Measurements from ENCODE around the gene BMP4. TPM values are rescaled to one million over a fixed set of nuclear protein-coding genes. Genes with fewer than 3 reads are reported as not detected.

BMP4 gene
- total RNA-seq, 1 experiment from 2014 or later = 71.5 TPM

- DNase-seq (ENCODE audit: low read depth) = no peak
Measured at GRCh38 chr14:53946404-53947093, 10.1 kb downstream of the BMP4 start.

DNA sequence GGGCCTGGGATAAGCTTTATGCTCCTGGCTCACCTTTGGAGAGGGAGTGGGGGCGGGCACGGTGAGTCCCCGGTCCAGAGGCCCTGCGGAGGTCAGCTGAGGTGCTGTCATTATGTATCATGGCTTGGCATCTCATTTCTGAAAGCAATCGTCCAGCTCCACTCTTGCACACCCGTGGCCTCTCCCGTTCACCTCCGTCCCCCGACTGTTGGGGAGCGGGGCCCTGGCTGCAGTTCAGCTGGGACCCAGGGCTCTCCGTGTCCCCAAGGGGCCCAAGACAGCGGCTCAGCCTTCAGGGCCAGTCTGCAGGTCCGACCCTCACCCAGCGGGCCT is 10.6 kb downstream of the BMP4 start:
- DNase-seq (ENCODE audit: low read depth) = no peak

- DNase-seq (ENCODE audit: low read depth) = no peak
Measured at GRCh38 chr14:53943751-53944083, 12.9 kb downstream of the BMP4 start.

DNA sequence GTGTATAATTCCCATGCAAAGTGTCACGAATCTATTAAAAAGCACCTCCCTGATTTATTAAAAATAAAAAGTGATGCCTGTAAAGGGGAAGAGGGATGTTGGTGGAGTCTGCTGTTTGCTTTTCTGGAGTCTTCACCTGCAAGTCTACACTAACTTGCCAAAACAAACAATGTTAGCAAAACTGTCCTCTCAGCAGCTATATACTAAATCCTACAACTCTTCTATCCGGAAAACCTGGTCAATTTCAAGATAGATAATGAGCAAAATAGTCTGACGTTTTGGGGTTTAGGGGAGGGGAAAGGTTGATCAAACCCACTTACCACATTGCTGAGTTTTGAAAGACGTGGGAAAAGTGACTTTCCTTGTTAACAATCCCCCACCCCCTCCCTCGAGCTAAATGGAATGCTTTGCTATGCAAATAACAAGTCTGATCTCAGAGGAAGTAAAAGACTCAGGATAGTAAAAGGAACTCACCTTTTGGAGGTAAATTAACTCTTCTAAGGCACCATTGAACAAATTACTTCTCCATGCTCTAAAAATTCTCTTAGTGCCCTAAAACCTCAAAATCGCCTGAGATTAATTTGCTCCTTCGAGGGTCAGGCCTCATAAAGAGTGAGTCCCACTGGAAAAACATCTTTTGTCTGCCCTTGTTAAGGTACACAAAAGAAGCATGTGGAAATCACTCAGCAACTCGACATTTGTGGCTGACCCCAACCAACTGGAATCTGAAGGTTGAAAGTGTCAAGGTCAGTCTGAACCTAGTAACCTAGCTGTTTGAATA is 13.5 kb downstream of the BMP4 start:
- DNase-seq (ENCODE audit: low read depth) = no peak

GRCh38 chr14:53938136-53938837 is 18.3 kb downstream of the BMP4 start:
- DNase-seq (ENCODE audit: low read depth) = peak; percentile 38

GRCh38 chr14:53934778-53935414 is 21.7 kb downstream of the BMP4 start:
- no peak for DNase-seq (ENCODE audit: low read depth)

- no peak for DNase-seq (ENCODE audit: low read depth)
Measured at GRCh38 chr14:53932966-53933365, 23.7 kb downstream of the BMP4 start.

GRCh38 chr14:53929871-53930715 is 26.5 kb downstream of the BMP4 start:
- DNase-seq (ENCODE audit: low read depth) = peak; percentile 29

DNA sequence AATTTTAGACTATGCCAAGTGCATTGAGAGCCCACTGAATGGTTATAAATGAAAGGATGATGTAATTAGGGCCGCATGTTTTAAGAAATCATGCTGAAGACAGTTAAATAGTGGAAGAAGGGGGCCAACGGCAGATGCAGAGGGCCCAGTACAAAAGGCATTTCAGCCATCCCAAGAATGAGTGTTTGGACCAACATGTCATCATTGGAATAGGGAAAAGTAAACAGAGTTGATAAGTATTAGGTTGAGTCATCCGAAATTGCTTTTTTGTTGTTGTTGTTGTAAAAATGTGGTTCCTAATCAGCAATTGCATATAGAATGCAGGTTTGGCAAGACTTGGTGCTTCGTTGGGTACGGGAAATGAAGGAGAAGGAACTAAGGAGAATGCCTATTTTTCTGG is 29.5 kb downstream of the BMP4 start:
- DNase-seq (ENCODE audit: low read depth) = peak; percentile 53

DNA sequence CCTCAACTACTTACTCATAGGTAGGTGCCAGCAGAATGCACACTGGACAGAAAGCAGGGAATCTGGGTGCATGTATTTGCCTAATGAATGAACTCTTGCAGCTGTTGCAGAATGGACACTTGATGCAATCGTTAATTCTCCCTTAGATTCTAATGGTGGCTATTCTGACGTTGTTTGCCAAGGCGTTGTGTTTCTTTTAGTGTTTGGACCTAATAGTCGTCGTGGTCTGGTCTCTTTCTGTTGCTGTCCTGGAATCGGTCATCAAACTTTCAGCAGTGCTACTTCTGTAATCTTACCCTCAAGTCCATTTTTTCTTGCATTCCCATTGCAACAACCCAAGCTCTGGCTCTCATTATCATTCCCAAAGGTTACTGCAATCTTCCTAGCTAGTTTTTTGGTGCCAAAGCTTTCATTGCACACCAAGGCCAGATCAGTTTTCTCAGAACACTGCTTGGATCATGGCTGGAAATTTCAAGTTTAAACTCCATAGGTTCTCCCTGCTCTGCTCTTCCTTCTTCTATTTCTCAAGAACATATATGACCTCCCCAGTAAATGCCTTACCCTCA is 31.3 kb downstream of the BMP4 start:
- DNase-seq (ENCODE audit: low read depth) = no peak

DNA sequence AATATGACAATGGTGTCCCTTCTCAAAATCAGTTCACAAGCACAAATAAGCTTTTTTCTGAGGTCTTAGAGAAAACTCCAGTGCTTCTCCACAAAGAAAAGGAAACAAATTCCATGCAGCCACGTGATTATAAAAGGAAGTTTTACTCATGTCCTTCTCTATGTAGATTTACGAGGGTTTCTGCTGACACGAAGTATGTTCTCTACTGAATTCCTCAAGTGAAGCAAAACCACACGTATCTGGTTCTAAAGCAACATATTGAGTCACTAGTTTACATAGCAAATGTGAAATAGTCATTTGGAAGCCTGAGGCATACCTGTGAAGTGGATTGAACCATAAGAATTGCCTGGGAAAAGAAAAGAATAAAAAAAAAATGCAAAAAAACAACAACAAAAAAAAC is 31.9 kb downstream of the BMP4 start:
- DNase-seq (ENCODE audit: low read depth) = peak; percentile 97

GRCh38 chr14:53921027-53921426 is 35.6 kb downstream of the BMP4 start:
- DNase-seq (ENCODE audit: low read depth) = no peak

GRCh38 chr14:53916239-53916638 is 40.4 kb downstream of the BMP4 start:
- DNase-seq (ENCODE audit: low read depth) = no peak

GRCh38 chr14:53915364-53916014 is 41.1 kb downstream of the BMP4 start:
- DNase-seq (ENCODE audit: low read depth) = no peak

GRCh38 chr14:53912021-53912420 is 44.6 kb downstream of the BMP4 start:
- DNase-seq (ENCODE audit: low read depth) = no peak

DNA sequence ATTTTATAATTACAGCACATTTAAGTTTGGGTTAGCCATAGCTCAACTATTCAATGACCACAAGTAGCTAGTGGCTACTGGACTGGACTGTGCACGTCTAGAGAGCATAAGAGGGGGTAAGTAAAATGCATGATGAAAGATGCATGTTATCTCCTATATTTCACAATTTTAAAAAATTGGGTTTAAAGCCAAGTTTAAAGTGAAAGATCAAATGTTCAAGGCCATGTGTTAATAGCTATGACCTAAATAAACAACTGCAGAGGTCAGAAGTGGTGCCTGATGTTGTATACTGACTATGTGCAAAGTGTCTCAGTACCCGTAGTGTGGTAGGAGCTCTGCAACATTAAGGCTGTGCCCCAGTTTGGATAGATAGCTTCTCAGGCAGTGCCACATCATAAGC is 48.2 kb downstream of the BMP4 start:
- DNase-seq (ENCODE audit: low read depth) = no peak

DNA sequence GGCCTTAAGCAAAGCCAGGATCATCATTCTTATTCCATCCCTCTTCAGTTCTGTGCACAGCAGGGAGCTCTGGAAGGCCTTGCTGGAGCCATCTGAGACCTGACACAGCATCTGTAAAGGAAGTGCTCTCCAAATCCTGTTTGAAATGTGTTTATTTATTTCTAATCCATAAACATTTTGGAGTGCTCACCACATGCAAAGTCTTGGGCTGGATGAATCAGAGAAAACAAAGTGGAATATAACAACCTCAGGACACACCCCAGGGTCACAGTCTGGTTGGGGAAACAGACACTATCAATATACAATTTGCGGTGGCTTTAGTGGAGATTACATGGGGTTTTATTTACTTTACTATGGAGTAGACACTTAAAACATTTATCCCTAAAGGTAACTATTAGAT is 54.3 kb downstream of the BMP4 start:
- DNase-seq (ENCODE audit: low read depth) = peak; percentile 58

DNA sequence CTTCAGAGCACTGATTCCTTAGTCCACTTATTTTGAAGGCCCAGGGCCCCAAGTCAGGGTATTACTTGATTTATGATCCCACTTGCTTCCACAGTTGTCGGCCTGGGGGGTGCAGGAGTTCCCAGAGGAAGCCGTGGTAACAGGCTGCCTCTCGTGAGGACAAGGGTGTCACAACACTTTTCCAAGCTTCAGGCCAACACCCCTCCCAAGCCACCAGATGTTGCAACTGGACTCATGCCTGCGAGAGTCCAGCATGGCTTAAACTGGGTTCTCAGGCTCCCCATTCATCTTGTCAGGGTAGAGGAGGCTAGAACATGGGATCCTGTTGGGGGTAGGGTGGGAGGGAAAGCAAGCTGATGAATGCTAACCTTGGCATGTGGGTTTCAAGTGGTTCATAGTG is 56.1 kb downstream of the BMP4 start:
- DNase-seq (ENCODE audit: low read depth) = no peak
